Cardiac atrium fibroblast (primary cell): ENCODE data around the gene ACOX1. TPM values are rescaled to one million over a fixed set of nuclear protein-coding genes. Genes with fewer than 3 reads are reported as not detected.

ENCODE experiments used
- total RNA-seq: library from RNA; depleted of rRNA; stranded (reverse); fragments of >200 nt; gene quantifications from 2 replicates; pipeline ENCODE4 v1.2.3, GENCODE V29; 2015

The ACOX1 gene
- 16.4 and 32.4 TPM in 2 replicates for total RNA-seq

GRCh38 chr17:75978938-75979704, at the start of gene ACOX1, which contains the start of gene TEN1:
Gene ACOX1 (minus strand): TSS chr17:75979166. CDS start chr17:75979073, 93 bp downstream.
Gene TEN1 (plus strand): TSS chr17:75979240. CDS start chr17:75986193, 6,953 bp downstream.

GRCh38 chr17:76027159-76027839, 48.3 kb upstream of the ACOX1 start, which contains the start of gene EVPL:
Gene EVPL (minus strand): TSS chr17:76027306. CDS start chr17:76027198, 108 bp downstream.

GRCh38 chr17:76000755-76001521, 22.0 kb upstream of the ACOX1 start, which contains the start of gene CDK3:
Gene CDK3 (plus strand): TSS chr17:76000855. CDS start chr17:76001426, 571 bp downstream.

GRCh38 chr17:75940727-75941441, 38.1 kb downstream of the ACOX1 start, which contains the start of gene FBF1:
Gene FBF1 (minus strand): TSS chr17:75941042. CDS start chr17:75938149, 2,893 bp downstream.

GRCh38 chr17:75904749-75905521, 74.0 kb downstream of the ACOX1 start, which contains the start of gene MRPL38:
Gene MRPL38 (minus strand): TSS chr17:75904884. CDS start chr17:75904875, 9 bp downstream.

DNA sequence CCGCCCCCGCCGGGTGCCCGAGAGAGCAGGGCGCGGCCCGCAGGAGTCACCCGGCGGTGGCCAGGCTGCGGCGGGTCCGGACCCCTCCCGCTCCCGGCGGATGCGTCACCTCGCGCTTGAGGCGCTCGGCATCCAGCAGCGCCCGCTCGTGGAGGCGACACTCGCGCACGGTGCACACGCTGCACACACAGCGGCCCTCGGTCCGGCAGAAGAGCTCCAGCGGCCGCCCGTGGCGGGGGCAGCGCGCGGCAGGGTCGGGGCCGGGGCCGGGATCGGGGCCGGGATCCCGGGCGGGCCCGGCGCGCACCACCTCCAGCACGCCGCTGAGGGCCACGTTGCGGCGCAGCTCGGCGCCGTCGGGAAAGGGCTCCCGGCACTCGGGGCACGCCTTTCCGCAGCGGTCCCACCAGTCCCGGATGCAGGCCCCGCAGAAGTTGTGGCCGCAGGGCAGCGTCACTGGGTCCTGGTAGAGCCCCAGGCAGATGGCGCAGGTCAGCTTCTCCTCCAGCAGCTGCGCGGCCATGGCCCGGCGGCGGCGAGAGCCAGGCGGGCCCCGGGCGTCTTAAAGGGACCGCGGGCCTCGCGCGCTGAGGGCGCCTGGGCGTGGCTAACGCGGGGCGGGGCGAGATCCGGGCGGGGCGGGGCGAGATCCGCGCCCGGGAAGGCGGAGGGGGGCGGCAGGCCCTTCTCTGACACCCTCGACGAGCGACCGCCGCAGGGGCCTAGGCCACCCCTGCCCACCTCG, 82.4 kb downstream of the ACOX1 start, which contains the start of gene TRIM65:
TSS of gene TRIM65 (minus strand) at position 537 of the 745 bp plus-strand sequence. CDS start at position 523, 14 bp downstream.

Other genes starting within 250 kb of the ACOX1 start
- gene GALK1, start 214.0 kb downstream of the ACOX1 start, total RNA-seq = 35.9 and 43.9 TPM in 2 replicates
- gene UNK, start 194.4 kb downstream of the ACOX1 start, total RNA-seq = 11.8 and 15.0 TPM in 2 replicates
- 1.1 TPM in 1 of 2 replicates, not detected in the other for gene UNC13D, start 134.8 kb downstream of the ACOX1 start, total RNA-seq
- 56.7 and 67.0 TPM in 2 replicates for gene WBP2, start 123.8 kb downstream of the ACOX1 start, total RNA-seq
- 32.5 and 56.4 TPM in 2 replicates for gene TRIM47, start 100.6 kb downstream of the ACOX1 start, total RNA-seq
- 19.1 and 20.6 TPM in 2 replicates for gene TRIM65, start 82.2 kb downstream of the ACOX1 start, total RNA-seq
- 12.3 and 15.7 TPM in 2 replicates for gene MRPL38, start 74.3 kb downstream of the ACOX1 start, total RNA-seq
- gene FBF1, start 38.1 kb downstream of the ACOX1 start, total RNA-seq = 5.1 and 7.6 TPM in 2 replicates
- gene TEN1, start 74 bp upstream of the ACOX1 start, total RNA-seq = 21.8 and 29.6 TPM in 2 replicates
- gene CDK3, start 21.7 kb upstream of the ACOX1 start, total RNA-seq = 2.2 TPM in 1 of 2 replicates, not detected in the other
- not detected in 2 replicates for gene EVPL, start 48.1 kb upstream of the ACOX1 start, total RNA-seq
- gene SRP68, start 93.4 kb upstream of the ACOX1 start, total RNA-seq = 19.5 and 24.0 TPM in 2 replicates
- gene GALR2, start 95.6 kb upstream of the ACOX1 start, total RNA-seq = not detected in 2 replicates
- not detected in 2 replicates for gene ZACN, start 100.0 kb upstream of the ACOX1 start, total RNA-seq
- gene EXOC7, start 124.6 kb upstream of the ACOX1 start, total RNA-seq = 56.0 and 56.1 TPM in 2 replicates
- gene FOXJ1, start 162.1 kb upstream of the ACOX1 start, total RNA-seq = not detected in 2 replicates